Right lung (tissue), 5 donors: ENCODE measurements around the gene CCR7. TPM values are rescaled to one million over a fixed set of nuclear protein-coding genes. Genes with fewer than 3 reads are reported as not detected.
A peak's percentile ranks its signal among the peaks of the same experiment; 100 is the strongest.
"Not testable (repeated sequence)": the region's sequence is repeated elsewhere in the genome, so short reads cannot be mapped to it uniquely, and the experiment has no call there.

Experiments
- DNase-seq, 2 donors: peaks; one replicate each; pipeline ENCODE4 v3.0.0-alpha.2; 2013
- polyA plus RNA-seq, 5 donors: library from polyadenylated mRNA; unstranded; fragments of 120-200 nt; gene quantifications; one replicate each; pipeline versions ENCODE4 v1.2.1 to v1.2.3, GENCODE V29; 2013; ENCODE audit warnings: inconsistent platforms in 1 of 5, low replicate concordance in 1 of 5; ENCODE audit not compliant: insufficient read length in 5 of 5, insufficient read depth in 1 of 5

CCR7 gene
- polyA plus RNA-seq, 5 donors: 0.37 to 0.76 (median 0.59) TPM

DNA sequence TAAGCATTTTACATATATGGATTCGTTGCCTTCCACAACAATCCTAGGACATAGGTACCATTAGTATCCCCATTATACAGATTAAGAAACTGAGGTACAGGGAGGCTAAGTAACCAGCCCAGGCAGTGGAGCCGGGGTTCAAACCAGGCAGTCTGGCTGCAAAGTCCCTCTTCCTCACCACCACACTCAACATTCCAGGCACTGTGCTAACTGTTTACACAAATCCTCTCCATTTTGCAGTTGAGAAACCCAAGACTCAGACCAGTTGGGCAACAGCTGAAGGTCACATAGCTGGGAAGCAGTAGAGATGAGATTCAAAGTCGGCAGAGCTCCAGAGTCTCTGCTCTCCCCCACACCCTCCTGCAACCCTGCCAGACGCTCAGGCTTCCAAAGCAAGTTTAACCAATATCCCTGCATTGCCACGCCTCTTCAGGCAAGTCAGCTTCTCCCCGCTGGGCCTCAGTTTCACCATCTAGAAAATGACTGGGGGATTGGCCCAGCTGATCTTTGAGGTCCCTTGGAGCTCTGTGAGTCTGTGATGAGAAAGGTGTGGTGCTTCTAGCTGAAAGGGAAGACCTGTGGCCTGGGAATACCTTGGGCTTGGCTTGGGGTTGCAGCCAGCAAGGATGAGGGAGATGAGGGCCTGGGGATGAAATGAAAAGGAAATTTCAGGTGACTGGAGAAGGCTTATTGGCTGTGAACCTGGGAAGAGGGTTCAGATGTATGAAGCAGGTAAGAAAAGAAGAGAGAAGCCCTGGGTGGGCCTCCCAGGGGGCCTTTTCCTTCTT lies 14.0 kb downstream of the CCR7 start:
- DNase-seq: peak; percentile 82 to 87

DNA sequence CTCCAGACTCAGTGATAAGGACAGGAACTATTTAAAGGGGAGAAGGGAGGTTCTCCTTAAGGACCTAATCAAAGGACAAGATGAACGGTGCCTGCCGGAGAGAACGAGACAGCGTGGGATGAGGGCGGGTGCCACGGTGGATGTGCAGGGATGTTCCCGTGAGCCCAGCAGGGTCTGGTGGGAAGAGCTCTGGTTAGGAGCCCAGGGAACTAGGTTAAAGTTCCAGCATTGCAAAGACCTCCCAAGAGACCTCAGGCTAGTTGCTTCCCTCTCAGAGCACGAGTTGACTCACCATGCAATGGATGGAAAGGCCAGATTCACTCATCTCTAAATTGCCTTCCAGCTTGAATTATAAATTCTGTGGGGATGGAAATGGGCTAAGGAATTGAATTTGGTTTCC lies 14.7 kb downstream of the CCR7 start:
- DNase-seq: no peak

DNA sequence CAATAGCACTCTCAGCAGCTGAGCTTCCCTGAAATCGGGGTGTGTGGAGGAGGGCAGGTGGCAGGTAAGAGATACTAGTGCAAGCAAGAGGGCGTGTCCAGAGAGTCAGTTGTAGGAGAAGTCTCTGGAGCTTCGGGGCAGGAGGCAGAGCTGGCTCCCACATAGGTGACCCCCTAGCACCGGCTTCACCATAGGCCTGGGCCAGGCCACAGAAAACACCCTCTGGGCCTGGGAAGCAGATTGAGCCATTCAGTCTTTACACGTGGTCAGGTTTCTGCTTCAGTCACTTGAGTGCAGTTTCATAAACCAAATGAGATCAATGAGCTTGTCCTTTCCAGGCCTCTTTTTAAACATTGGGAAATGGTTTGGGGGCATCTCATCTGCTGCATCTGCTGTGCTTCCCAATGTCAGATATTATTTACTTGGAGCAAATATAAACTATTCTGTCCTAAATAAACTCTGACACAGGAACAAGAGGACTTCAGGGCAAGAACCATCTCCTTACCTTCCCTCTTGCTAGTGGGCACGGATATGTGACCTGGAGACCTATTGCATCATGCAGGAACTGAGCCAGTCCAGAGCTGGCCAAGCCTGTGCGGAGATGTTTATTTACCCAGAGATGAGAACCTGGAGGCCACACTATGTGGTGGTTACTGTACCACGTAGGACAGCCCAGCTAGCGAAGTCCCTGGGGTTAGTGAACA lies 16.1 kb downstream of the CCR7 start:
- DNase-seq: no peak

DNA sequence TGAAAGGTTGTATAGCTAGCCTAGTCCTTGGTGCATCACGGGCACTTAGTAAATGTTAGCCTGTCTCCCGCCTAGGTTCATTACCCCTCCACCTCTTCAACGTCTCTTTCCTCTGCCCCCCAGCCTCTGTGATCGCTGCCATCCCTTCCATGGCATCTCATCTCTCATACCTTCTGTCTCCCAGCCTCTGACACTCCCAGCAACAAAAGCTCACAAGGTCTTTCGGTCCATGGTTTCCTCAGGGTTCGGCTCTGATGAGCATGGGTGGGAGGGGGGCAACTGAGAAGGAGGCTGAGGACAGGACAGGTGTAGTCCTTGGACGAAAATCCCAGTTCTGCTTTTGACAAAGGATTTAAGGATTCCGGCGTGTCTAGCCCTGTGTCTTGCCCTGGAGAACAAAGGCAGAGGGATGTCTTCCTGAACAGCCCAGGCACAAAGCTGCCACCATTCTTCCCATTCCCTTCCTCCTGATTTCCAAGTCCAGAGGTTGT lies 16.7 kb downstream of the CCR7 start:
- no peak for DNase-seq

DNA sequence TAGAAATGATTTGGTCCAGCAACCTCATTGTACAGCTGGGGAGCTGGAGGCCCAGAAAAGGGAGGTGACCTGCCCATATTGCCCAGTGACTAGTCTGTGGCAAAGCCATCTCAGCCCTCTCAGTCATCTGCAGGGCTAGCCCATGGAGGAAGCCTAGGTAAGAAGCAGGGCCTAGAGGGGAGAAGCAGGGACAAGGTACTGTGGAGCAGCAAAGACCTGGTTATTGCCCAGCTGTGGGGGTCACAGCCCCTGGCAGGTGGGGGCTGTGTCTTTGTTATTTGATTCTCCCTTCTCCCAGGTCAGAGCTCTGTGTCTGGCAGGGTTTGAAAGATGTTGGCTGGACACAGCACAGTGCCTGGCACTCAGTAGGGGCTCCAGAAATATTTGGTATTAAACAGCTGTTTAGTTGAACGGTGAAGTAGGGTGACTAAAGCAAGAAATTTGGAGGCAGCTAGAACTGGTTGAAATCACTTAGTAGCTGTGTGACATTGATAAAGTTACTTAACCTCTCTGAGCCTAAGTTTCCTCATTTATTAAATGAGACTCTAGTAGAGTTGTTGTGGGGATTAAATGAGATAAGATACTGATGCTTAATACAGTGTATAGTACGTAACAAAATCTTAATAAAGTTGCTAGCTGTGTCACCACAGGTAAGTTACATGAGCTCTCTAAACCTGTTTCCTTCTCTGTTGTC lies 17.3 kb downstream of the CCR7 start:
- no peak for DNase-seq

DNA sequence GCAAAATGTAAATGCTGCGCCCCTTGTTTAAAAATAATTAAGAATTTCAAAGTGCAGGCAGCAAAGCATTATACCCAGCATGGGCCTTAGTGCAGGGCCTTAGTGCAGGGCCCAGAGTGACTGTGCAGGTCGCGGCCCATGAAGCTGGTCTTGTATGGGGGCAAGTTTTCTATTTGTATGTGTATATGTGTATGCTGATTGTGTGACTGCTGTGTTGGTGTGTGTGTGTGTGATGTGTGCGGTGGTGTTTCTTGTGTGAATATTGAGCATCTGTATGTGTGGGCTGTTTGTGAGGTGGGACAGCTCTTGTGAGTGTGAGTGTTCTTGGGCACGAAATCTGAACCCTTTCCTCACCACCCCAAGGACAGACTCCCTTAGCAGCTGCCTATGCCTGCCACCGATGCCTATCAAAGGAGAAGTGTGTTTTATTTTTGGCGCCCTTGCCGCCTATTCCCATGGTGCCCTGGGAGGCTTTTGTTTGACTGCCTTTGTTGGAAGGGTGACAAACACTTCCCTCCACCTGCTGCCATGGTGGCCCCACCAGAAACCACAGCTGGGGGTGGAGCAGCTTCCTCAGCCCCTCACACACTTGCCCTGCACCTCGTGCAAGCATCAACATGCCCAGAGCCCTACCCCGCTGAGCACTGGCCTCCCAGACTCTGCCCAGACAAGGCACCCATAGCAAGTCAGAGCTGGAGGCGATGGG lies 18.0 kb downstream of the CCR7 start:
- DNase-seq: no peak

DNA sequence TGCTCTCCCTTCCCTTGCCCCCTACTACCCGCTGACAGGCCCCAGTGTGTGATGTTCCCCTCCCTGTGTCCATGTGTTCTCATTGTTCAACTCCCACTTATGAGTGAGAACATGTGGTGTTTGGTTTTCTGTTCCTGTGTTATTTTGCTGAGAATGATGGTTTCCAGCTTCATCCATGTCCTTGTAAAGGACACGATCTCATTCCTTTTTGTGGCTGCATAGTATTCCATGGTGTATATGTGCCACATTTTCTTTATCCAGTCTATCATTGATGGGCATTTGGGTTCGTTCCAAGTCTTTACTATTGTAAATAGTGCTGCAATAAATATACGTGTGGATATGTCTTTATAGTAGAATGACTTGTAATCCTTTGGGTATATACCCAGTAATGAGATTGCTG lies 18.8 kb downstream of the CCR7 start:
- not testable (repeated sequence) for DNase-seq

DNA sequence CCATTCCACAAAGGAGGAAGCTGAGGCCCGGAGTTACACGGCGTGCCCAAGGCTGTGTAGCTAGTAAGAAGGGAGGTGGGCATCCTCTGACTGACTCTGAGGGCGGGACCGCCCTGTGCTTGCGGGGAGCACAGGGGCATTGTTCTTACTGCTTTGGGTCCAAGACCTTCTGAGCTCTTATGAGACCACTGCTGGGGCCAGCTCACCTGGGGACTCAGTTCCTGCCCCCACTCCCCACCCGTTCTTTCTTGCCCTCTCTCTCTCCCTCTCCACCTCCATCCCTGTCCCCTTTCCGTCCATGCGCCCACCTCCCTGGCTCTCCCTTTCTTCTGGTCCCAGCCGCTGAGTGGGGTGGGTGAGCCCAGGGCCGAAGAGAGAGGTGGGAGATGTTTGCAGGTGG lies 19.6 kb downstream of the CCR7 start:
- no peak for DNase-seq

DNA sequence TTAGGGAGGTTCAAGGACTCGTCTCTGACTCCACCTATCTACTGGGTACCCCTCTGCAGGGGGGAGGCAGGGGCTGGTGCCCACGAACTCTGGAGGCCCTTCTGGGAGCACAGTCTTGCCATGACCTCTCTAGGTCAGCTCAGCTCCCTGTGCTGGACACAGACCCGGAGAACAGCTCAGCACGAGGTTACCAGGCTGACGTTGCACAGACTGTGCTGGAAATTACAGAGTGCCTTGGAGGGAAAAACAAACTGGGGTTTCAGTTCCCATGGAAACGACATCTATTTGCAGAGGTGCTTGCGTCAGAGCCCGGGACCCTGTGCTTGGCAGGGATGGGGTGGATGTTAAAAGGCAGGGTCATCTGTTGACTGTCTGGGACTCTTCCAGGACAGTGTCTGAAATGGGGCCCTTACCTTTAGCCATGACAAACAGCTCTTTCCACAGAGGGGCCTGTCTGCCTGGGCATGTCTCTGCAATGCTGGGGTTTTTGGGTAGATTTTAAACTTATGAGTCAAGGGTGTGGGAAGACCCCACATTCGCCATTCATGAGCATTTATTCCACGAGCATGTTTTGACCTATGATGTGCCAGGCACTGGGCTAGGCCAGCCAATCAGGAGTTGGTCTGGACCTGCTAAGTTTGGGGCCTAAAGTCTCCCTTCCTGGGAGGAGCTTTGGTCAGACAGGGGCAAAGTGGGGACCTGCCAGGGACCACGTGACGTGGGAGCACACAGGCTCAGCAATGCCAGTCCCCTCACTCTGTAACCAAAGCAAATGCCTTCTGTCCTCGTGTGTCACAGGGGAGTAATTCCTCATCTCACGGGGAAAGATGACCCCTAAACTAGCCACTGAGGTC lies 22.5 kb downstream of the CCR7 start:
- DNase-seq: peak; percentile 77 to 87

DNA sequence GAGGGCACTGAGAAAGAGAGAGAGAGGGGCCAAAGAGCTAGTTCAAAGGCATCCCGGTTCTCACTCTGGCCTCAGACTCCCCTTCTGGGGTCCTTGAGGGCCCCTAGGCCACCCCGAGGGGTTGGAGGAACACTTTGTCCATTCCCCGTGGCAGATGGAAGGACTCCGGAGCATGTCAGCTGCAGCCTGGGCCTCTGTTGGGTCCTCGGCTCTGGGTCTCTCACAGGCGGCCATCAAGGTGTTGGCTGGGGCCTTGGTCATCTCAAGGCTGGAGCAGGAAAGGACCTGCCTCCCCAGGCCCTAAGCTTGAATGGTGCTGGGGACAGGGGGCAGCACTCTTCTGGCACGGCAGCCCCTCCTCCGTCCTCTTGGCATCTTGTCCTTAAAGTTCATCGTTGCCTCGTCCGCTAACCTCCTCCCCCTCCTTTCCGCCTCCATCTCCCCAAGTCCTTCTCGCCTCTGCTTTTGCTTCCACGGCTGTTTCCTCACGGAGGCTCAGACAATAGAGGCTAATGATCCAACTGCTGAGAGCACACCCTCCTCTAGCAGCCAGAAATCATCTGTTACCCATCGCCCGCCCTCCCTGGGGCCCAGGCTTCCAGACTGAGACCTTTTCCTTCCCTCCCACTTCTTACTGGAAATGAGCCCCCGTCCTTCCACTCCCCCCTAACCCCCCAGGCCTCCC lies 23.3 kb downstream of the CCR7 start:
- DNase-seq: no peak

DNA sequence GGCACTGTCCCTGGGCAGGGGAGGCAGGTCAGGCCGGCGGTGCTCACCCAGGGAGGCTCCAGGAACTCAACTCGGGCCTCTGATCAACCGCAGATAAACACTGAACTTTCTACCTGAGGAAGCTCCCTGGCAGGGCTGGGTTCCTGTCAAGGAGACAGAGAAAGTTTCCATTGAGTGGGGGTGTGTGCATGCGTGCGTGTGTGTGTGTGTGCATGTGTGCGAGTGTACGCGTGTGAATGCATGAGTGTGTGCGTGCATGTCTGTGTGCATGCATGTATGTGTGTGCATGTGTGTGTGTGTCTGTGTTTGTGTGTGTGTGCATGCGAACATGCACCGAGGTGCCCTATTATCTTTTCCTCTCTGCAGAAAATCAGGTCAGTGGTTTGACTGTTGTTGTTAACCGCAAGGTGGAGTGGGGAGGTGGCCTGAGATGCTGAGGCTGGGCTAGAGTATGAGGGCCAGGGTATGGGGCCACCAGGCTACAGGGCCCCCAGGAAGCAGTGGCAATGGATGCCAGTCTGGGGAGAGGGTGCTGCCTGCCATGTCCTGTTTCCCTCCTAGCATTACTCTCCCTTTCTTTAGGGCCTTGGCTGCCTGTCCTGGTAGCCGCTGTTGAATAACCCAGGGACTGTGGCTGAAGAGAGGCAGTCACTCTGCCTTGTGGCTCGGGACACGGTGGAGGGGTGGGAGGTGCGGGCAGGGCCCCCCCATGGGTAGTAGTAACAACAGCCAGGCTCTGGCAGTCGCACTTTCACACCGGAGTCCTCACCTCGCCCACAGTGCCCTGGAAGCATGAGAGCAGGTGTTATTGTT lies 24.0 kb downstream of the CCR7 start:
- no peak for DNase-seq

DNA sequence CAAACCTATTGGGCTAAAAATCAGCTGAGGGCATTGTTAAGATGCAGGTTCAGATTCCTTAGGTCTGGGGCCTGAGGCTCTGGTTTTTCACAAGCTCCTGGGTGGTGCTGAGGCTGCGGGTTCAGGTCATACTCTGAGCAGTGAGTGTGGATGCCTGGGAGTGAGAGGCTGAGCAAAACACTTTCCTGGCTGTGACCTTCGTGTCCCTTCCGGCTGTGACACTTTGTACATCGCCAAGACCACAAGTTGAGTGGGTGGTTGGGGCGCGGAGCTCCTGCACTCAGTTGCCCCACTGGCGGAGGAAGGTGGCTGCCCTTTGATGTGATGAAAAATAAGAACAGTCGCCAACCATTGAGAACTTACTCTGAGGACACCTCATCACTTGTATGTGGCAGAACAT lies 24.8 kb downstream of the CCR7 start:
- DNase-seq: no peak

DNA sequence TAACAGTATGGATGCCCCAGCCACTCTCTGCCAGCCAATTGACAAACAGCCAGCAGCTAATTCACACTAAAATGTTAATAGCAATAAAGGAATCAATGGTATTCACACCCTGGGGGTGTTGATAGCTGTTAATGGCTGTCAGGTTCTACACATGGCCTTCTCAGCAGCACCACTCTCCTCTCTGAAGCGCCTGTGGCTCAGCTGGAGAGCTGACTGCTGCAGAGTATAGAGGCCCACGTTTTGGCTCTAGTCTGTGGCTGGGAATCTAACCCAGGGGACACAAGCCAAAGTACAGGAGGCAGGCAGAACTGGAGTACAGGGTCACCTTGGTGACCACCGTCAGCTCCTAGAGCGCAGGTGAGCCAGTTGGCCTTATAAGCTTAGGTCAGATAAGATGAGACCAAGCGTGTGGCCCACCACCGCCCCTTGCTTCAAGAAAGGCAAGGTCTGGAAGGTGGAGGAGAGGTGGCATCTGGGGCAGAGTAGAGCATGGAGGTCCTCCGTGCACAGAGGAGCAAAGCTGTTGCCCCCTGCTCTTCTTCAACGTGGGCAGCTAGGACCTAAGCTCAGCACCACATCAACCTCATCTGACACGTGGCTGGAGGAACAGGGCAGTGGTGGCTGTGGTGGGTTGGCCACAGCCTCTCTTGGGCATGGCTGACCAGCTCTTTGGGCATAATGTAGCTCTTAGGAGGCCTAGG lies 25.4 kb downstream of the CCR7 start:
- DNase-seq: no peak

DNA sequence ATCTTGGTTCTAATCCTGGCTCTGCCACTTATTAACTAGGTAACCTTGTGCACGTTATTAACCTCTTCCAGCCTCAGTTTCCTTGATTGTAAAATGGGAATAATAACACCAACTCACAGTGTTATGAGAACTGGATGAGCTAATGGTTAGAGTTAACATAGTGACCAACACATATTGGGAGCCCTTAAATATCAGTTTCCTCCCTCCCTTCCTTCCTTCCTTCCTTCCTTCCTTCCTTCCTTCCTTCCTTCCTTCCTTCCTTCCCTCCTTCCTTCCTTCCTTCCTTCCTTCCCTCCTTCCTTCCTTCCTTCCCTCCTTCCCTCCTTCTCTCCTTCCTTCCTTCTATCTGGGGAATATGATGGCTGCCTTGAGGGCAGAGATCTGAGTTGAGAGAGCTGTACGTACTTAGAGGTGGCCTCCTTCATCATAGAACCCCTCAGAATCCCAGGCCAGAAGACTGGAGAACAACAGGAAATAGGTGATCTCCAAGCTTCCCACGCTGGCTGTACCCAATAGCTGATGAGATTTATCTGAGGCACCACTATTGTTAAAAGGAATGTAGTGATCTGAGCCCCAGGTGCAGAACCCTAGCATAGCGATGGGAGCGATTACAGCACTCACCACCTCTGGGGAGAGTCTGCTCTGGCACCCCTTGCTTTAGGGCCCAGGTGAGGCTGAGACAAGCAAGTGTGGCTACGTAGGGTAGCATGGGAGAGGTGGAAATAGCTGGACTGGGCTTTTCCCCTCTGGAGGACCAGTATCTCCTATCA lies 26.2 kb downstream of the CCR7 start:
- no peak for DNase-seq

DNA sequence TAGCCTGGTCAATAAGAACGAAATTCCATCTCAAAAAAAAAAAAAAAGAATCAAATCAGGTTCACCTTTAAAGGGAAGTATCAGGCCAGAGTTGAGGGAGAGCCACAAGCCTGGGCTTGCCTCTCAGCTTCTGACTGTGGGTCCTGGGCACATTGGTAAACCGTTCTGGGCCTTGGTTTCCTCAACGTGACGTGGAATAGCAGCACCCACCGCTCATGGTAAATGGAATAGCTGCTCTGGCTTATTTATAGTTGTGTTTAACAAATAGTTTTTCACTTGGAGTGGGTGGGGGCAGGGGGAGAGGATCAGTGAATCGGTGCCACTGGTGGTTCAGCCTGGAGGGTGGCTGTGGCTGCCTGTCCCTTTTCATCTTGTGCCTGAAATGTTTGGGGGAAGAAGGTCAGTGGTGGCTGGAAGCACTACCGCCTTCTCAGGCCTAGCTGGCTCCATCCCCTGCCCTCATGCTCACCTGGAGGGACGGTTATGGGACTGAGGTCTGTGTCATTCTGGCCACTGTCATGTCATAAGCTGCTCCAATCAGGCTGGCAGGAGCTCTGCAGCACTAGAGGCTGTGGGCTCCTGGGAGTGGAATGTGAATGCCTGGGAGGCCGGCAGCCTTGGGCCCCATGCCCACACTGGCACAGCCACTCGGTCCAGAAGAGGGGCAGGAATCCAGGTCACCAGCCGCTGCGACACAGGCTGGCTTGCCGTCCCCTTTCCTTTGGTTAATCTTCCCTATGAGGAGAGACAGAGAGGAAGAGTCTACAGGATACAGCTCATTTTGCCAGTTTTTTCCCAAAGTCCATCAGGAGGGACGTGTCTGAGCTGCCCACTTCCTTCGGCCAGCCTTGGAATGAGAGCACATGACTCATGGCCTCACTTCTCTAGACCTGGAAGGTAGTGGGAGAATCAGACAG lies 27.0 kb downstream of the CCR7 start:
- DNase-seq: no peak

DNA sequence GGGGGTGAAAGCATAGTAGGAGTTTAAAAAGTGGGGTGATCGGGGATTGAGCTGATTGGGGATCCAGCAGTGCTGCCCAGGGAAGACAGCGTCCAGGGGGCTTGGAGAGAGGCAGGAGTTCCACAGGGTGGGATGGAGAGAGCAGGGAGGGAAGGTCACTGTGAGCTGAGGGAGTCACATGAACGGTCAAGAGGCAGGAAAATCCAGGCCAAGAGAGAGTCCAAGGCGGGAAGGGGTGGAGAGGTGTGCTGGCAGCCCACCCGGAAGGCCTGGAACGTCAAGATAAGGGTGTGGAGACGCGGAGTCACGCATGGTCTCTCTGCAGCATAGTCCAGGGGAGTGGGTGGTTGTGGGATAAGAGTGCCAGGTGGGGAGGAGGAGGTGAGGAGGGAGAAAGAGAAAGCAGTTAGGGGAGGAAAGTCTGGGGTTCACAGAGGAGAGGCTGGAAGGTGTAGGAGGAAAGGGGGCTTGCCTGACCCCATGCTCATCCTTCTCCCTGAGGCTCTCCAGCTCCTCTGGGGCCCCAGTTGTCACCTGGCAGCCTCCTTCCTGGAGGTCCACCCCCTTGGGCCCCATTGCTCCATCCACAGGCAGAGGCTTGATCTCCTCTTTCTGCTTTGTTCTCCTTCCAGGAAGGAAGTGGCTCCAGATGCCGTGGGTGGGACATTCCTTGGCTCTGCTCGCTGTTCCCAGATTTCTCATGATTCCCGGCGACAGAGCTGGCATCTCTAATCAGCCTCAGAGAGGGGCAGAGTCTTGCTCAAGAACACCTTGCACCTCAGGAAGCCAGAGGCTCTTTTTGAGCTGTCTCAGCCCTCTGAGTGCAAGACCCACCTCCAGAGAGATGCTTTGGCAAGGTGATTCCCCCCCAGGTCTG lies 28.7 kb downstream of the CCR7 start:
- no peak for DNase-seq
